Lower lobe of right lung (tissue), 2 donors: ENCODE measurements around the gene CCDC159. TPM values are rescaled to one million over a fixed set of nuclear protein-coding genes. Genes with fewer than 3 reads are reported as not detected.

Experiments
- ATAC-seq, 2 donors: fragments of 200-7000 bp; cut with Tn5 transposase; one replicate each; pipeline ENCODE4 v1.9.1; 2020 to 2022; ENCODE audit warnings: mild to moderate bottlenecking in 2 of 2, moderate library complexity in 2 of 2
- DNase-seq: peaks from one replicate; pipeline ENCODE4 v3.0.0-alpha.2; 2020
- H3K27ac ChIP-seq: fragments of 200-600 bp; one replicate; pipeline ENCODE4 v1.8.0; 2022
- H3K27me3 ChIP-seq: fragments of 200-600 bp; one replicate; pipeline ENCODE4 v1.8.0; 2022; ENCODE audit warnings: low read depth
- H3K36me3 ChIP-seq: fragments of 200-600 bp; one replicate; pipeline ENCODE4 v1.8.0; 2022; ENCODE audit warnings: mild to moderate bottlenecking
- H3K4me1 ChIP-seq: fragments of 200-600 bp; one replicate; pipeline ENCODE4 v1.8.0; 2022
- H3K4me3 ChIP-seq: fragments of 200-600 bp; one replicate; pipeline ENCODE4 v1.8.0; 2022; ENCODE audit warnings: mild to moderate bottlenecking
- H3K9me3 ChIP-seq: fragments of 200-600 bp; one replicate; pipeline ENCODE4 v1.8.0; 2022
- CTCF ChIP-seq: fragments of 200-600 bp; IDR thresholded peaks from one replicate; pipeline ENCODE4 v1.8.0; 2022; ENCODE audit warnings: antibody characterized with exemption, mild to moderate bottlenecking
- intact Hi-C: fragments of 100-400 bp; cut with DNase I; formaldehyde crosslinking; loops from one replicate; pipeline ENCODE4 v1.11.0; 2022
- total RNA-seq: library from RNA; stranded (reverse); fragmentation: NEBNext Ultra II Directional; extraction: Animal tissue kit (Norgen Biotek cat#: 25700); gene quantifications from one replicate; pipeline ENCODE4 v1.2.1, GENCODE V29; 2021
- donor health status: DM: no; HTN: yes; CAD: no; lungs with severe emphysema.

CCDC159 gene
- total RNA-seq, 1 donor from 2014 or later, result 37.3 TPM

GRCh38 chr19:11379857-11380350, 33.6 kb downstream of the CCDC159 start:
- no peak for TF ChIP-seq CTCF
- no peak for ATAC-seq
- Histone ChIP-seq H3K27ac (no peak overlapping the region), H3K4me3 (peak overlapping the region; percentile 76), H3K9me3 (no peaks in the 10 kb centered on the region), H3K36me3 (peaks cover 12% of the 10 kb centered on the region), H3K27me3 (peaks cover 9% of the 10 kb centered on the region), H3K4me1 (peaks cover 76% of the 10 kb centered on the region)
- intact Hi-C loops, result no loop called here
- DNase-seq, result no peak

- Histone ChIP-seq H3K9me3 (no peaks in the 10 kb centered on the region), H3K27ac (peak overlapping the region; percentile 90), H3K4me1 (peaks cover 70% of the 10 kb centered on the region), H3K36me3 (peaks cover 12% of the 10 kb centered on the region), H3K4me3 (peak overlapping the region; percentile 76), H3K27me3 (peaks cover 9% of the 10 kb centered on the region)
- intact Hi-C loops, result no loop called here
- peak; percentile 95 for DNase-seq
- peak; percentile 84 for TF ChIP-seq CTCF
- ATAC-seq, result peak; percentile 89 to 92
These were observed 34.6 kb downstream of the CCDC159 start for GRCh38 chr19:11380653-11381537.

GRCh38 chr19:11382898-11383705, 36.8 kb downstream of the CCDC159 start:
- ATAC-seq (peak; percentile 48 to 50), DNase-seq (peak; percentile 82)
- H3K27ac ChIP-seq, result peak overlapping the region; percentile 56
- H3K4me3 ChIP-seq, result peak overlapping the region; percentile 61
- H3K27me3 ChIP-seq, result peaks cover 9% of the 10 kb centered on the region
- intact Hi-C loops, result no loop called here
- H3K4me1 ChIP-seq, result peaks cover 63% of the 10 kb centered on the region
- H3K9me3 ChIP-seq, result no peaks in the 10 kb centered on the region
- TF ChIP-seq CTCF, result peak; percentile 63
- H3K36me3 ChIP-seq, result peaks cover 7% of the 10 kb centered on the region

- peak overlapping the region; percentile 61 for H3K4me3 ChIP-seq
- H3K36me3 ChIP-seq, result peaks cover 1% of the 10 kb centered on the region
- no peak for DNase-seq
- H3K4me1 ChIP-seq, result peaks cover 57% of the 10 kb centered on the region
- peak overlapping the region; percentile 56 for H3K27ac ChIP-seq
- no peaks in the 10 kb centered on the region for H3K9me3 ChIP-seq
- H3K27me3 ChIP-seq, result peaks cover 9% of the 10 kb centered on the region
- TF ChIP-seq CTCF, result no peak
- no peak for ATAC-seq
- intact Hi-C loops, result no loop called here
These were observed 37.4 kb downstream of the CCDC159 start for GRCh38 chr19:11383706-11384048.

- Histone ChIP-seq H3K36me3 (no peaks in the 10 kb centered on the region), H3K27me3 (peaks cover 9% of the 10 kb centered on the region), H3K9me3 (no peaks in the 10 kb centered on the region), H3K4me3 (no peak overlapping the region), H3K27ac (no peak overlapping the region), H3K4me1 (peaks cover 57% of the 10 kb centered on the region)
- no peak for ATAC-seq
- no peak for DNase-seq
- TF ChIP-seq CTCF, result no peak
- intact Hi-C loops, result no loop called here
These were observed 38.4 kb downstream of the CCDC159 start for GRCh38 chr19:11384778-11385129.
